RWPE1 (cell line): ENCODE measurements around the gene SPAG4.

ENCODE experiments used
- CTCF ChIA-PET: fragments of 350-600 bp; sonication (Branson Sonifier 250); formaldehyde crosslinking; extraction: SDS; loops from one replicate; lab custom pipeline; 2021; lab: Yijun Ruan, JAX
- POLR2A ChIA-PET: fragments of 400-600 bp; formaldehyde crosslinking; extraction: SDS; loops from one replicate; lab custom pipeline; 2020; ENCODE audit warnings: antibody characterized with exemption; ENCODE audit not compliant: low non-redundant PET; lab: Yijun Ruan, JAX
- DNase-seq: peaks from one replicate; pipeline ENCODE4 v3.0.0; 2012; ENCODE audit warnings: low spot score
- H3K27ac ChIP-seq: fragments of 450-650 bp; 2 replicates; pipeline ENCODE4 v1.5.1; 2017
- CTCF ChIP-seq: fragments of 450-650 bp; conservative IDR thresholded peaks from 2 replicates; pipeline ENCODE4 v1.5.1; 2017; ENCODE audit warnings: low read depth, mild to moderate bottlenecking

Gene SPAG4

GRCh38 chr20:35643045-35643444 lies 27.4 kb downstream of the SPAG4 start:
- POLR2A ChIA-PET, result no interaction called here
- CTCF ChIA-PET, result interaction anchor here (0.6 to 0.9 kb wide), 2 partner anchors 24 to 53 kb away, joined by 3 to 6 read pairs; no protein-coding TSS in a partner anchor
- DNase-seq, result no peak
- TF ChIP-seq CTCF, result no peak
- no peak overlapping the region for H3K27ac ChIP-seq

DNA sequence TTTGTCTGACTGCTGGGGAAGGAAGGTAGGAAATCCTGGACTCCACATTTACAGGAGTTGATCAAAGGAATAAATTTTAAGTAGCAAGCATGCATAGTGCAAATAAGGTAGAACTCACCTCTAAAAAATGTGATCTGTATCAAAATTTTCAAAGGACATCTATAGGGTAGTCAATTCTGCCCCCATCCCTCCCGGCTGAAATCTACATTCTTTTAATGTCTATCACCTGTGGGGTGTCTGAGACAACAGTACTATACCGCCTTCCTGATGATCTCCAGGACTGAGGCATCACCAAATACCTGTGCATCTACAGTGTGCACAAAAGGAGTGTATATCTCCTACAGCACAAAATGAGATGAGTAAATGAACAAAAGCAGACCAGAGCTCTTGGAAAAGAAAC lies 29.2 kb downstream of the SPAG4 start:
- POLR2A ChIA-PET, result no interaction called here
- TF ChIP-seq CTCF, result no peak
- DNase-seq, result no peak
- CTCF ChIA-PET, result no interaction called here
- no peak overlapping the region for H3K27ac ChIP-seq

- no peak for TF ChIP-seq CTCF
- DNase-seq, result no peak
- no peak overlapping the region for H3K27ac ChIP-seq
- POLR2A ChIA-PET, result no interaction called here
- CTCF ChIA-PET, result interaction anchor here (0.6 kb wide), 1 partner anchor 12 kb away, joined by 5 read pairs; no protein-coding TSS in a partner anchor
Measured at GRCh38 chr20:35648836-35649235, 33.2 kb downstream of the SPAG4 start.

- H3K27ac ChIP-seq, result no peak overlapping the region
- POLR2A ChIA-PET, result no interaction called here
- no peak for DNase-seq
- TF ChIP-seq CTCF, result no peak
- CTCF ChIA-PET, result no interaction called here
Measured at GRCh38 chr20:35650632-35651031, 35.0 kb downstream of the SPAG4 start.

DNA sequence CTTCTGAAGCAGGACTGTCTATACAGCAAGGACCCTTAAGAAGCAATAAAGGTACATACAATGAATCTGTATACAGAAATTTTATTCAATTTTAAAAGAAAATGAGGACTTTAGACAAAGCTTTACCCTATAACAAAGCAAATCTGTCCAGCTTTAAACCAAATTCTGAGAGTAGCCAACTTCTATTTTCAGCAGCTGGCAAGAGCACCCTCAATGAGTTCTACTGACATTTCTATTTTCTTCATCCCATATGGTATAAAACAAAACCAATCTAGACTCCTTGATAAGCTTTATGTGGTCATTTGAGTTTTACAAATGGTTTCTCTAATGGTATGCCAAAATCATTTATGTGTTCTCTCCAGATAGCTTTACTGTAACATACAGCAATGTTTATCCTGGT lies 36.3 kb downstream of the SPAG4 start:
- ChIA-PET POLR2A (interaction anchor here (0.8 kb wide), 1 partner anchor 12 kb away, joined by 3 read pairs; no protein-coding TSS in a partner anchor), CTCF (interaction anchor here (0.6 kb wide), 2 partner anchors 62 to 141 kb away, joined by 3 to 4 read pairs; no protein-coding TSS in a partner anchor)
- no peak for DNase-seq
- no peak overlapping the region for H3K27ac ChIP-seq
- TF ChIP-seq CTCF, result no peak

DNA sequence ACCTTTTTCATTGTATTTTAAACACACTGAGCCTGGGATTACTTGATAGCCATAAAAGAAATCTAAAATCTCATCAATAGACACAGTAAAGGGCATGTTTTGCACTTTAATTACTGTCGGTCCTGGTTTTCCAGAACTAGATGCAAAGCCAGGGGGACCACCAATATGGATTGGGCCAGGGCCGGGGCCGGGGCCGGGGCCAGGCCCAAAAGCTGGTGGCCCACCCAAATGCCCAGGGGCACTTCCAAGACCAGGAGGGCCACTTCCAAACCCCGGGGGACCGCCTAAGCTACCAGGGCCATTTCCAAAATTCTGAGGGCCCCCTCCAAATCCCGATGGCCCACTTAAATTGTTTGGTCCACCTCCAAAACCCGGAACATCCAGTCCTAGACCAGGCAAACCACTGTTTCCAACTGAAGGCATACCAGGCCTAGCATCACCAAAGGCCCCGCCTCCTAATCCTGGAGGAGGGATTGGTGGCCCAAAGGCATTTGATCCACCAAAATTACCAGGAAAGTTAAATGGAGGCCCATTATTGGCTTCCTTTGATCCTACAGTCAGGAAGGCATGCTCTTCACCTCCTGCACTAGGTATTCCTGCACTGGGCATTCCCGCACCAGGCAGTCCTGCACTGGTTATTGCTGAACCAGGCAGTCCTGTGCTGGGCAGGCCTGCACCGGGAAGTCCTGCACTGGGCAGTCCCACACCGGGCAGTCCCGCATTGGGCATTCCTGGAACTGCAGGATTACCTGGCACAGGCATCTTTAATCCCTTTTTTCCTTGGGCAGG lies 37.2 kb downstream of the SPAG4 start:
- no peak for TF ChIP-seq CTCF
- H3K27ac ChIP-seq, result 0 out of 2 replicates have a peak overlapping the region, but pooled peaks have one; percentile 0
- ChIA-PET CTCF (interaction anchor here (0.6 kb wide), 2 partner anchors 142 to 1947 kb away, joined by 3 to 4 read pairs; no protein-coding TSS in a partner anchor), POLR2A (no interaction called here)
- no peak for DNase-seq
